Small intestine (tissue), 7 donors: ENCODE results near the gene HMOX1. TPM values are rescaled to one million over a fixed set of nuclear protein-coding genes. Genes with fewer than 3 reads are reported as not detected.

Experiments used
- DNase-seq, 2 donors: peaks; one replicate each; pipeline versions ENCODE4 v3.0.0 to v3.0.0-alpha.2; 2013
- FAIRE-seq: peaks from 2 replicates; lab custom pipeline; 2012; peaks lifted over from hg19 to GRCh38; lab: Jason Lieb, UNC
- H3K27ac ChIP-seq, 3 donors: one replicate each; pipeline ENCODE4 v1.5.1; 2013; ENCODE audit warnings: low read length in 2 of 3, mild to moderate bottlenecking in 2 of 3, control low read depth in 1 of 3, inconsistent platforms in 1 of 3, low read depth in 1 of 3, moderate library complexity in 1 of 3
- H3K27me3 ChIP-seq, 3 donors: one replicate each; pipeline ENCODE4 v1.6.1; 2013; ENCODE audit warnings: low read length in 3 of 3, inconsistent platforms in 1 of 3; ENCODE audit not compliant: control insufficient read depth in 3 of 3, insufficient read depth in 3 of 3
- H3K36me3 ChIP-seq, 3 donors: one replicate each; pipeline ENCODE4 v1.6.1; 2013; ENCODE audit warnings: low read length in 3 of 3, inconsistent platforms in 1 of 3, low read depth in 1 of 3, mild to moderate bottlenecking in 1 of 3, moderate library complexity in 1 of 3; ENCODE audit not compliant: control insufficient read depth in 3 of 3, insufficient read depth in 2 of 3
- H3K4me1 ChIP-seq, 3 donors: one replicate each; pipeline ENCODE4 v1.6.1; 2013; ENCODE audit warnings: low read length in 2 of 3, inconsistent platforms in 1 of 3, low read depth in 1 of 3, mild to moderate bottlenecking in 1 of 3, moderate library complexity in 1 of 3; ENCODE audit not compliant: control insufficient read depth in 3 of 3, insufficient read depth in 2 of 3
- H3K4me3 ChIP-seq, 3 donors: one replicate each; pipeline ENCODE4 v1.5.1; 2013; ENCODE audit warnings: low read length in 3 of 3, control low read depth in 1 of 3, inconsistent platforms in 1 of 3, low read depth in 1 of 3, mild to moderate bottlenecking in 1 of 3, moderate library complexity in 1 of 3
- H3K9me3 ChIP-seq, 2 donors: one replicate each; pipeline ENCODE4 v1.6.1; 2013; ENCODE audit warnings: low read depth in 1 of 2, low read length in 1 of 2; ENCODE audit not compliant: control insufficient read depth in 2 of 2, insufficient read depth in 1 of 2
- WGBS, 3 donors: extraction: QIAGEN DNeasy Blood & Tissue Kit; methylation state at CpG; one replicate each; pipeline ENCODE4 v1.1.7; 2013; 5-methylcytosine and 5-hydroxymethylcytosine counted together
- polyA plus RNA-seq, 4 donors: library from polyadenylated mRNA; stranded (reverse) in 3 of 4; unstranded in 1 of 4; fragments of 200-250 nt in 3 of 4; fragments of 120-200 nt in 1 of 4; gene quantifications; one replicate each; pipeline versions ENCODE4 v1.2.1 to v1.2.3, GENCODE V29; 2013
- donor health status: healthy with polysubstance abuse.
- donor health status: control.
- donor health status: control.
- donor health status: Bipolar disorder and iron deficiency.
- donor health status: healthy.

The HMOX1 gene
- polyA plus RNA-seq, 4 donors: 22.3 to 119 (median 79.8) TPM

DNA sequence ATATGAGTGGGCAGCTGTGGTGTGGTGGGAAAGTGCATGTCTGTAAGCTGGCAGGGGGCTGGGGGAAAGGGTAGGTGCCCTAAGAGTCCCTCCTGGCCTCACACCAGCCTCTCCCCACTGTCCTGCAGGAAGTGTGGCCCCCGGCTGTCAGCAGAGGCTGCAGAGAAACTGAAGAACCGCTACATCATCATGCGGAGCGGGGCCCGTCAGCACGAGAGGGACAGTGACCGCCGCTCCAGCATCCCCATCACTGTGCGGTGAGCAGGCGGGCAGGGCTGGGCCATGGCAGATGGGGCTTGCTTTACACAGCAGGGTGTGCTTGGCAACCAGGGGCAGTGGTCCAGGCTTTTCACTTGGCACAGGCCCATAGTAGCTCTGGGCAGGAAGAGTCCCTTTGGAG lies 38.9 kb downstream of the HMOX1 start:
- Histone ChIP-seq H3K9me3 (no peaks in the 10 kb centered on the region), H3K4me3 (no peak overlapping the region), H3K27me3 (no peaks in the 10 kb centered on the region), H3K27ac (no peak overlapping the region), H3K36me3 (peaks cover 14 to 85% (median 26%) of the 10 kb centered on the region in 3 donors), H3K4me1 (no peaks in the 10 kb centered on the region)
- FAIRE-seq (no peak), DNase-seq (no peak)
- 97 to 98% (median 98%) methylated on average over 10 of the region's 10 CpGs for WGBS, 3 donors

- Histone ChIP-seq H3K36me3 (peaks cover 14 to 82% (median 31%) of the 10 kb centered on the region in 3 donors), H3K27ac (no peak overlapping the region), H3K4me1 (no peaks in the 10 kb centered on the region), H3K27me3 (no peaks in the 10 kb centered on the region), H3K9me3 (no peaks in the 10 kb centered on the region), H3K4me3 (no peak overlapping the region)
- FAIRE-seq: no peak
- WGBS, 3 donors: 94 to 95% (median 94%) methylated on average over 10 to 12 of the region's 12 CpGs
- no peak for DNase-seq
These were observed 40.2 kb downstream of the HMOX1 start for GRCh38 chr22:35421121-35421520.

GRCh38 chr22:35422145-35422544 lies 41.2 kb downstream of the HMOX1 start:
- Histone ChIP-seq H3K27me3 (no peaks in the 10 kb centered on the region), H3K4me3 (no peak overlapping the region), H3K4me1 (no peaks in the 10 kb centered on the region), H3K27ac (no peak overlapping the region), H3K9me3 (no peaks in the 10 kb centered on the region), H3K36me3 (peaks cover 14 to 84% (median 25%) of the 10 kb centered on the region in 3 donors)
- FAIRE-seq (no peak), DNase-seq (no peak)
- 94 to 96% (median 95%) methylated on average over 4 of the region's 4 CpGs for WGBS, 3 donors

GRCh38 chr22:35422936-35423335 lies 42.0 kb downstream of the HMOX1 start:
- no peaks in the 10 kb centered on the region for H3K4me1 ChIP-seq
- FAIRE-seq (no peak), DNase-seq (no peak)
- H3K4me3 ChIP-seq: no peak overlapping the region
- peaks cover 12 to 76% (median 21%) of the 10 kb centered on the region in 3 donors for H3K36me3 ChIP-seq
- WGBS, 3 donors: 92 to 98% (median 97%) methylated on average over 9 of the region's 9 CpGs
- H3K27me3 ChIP-seq: no peaks in the 10 kb centered on the region
- H3K9me3 ChIP-seq: no peaks in the 10 kb centered on the region
- H3K27ac ChIP-seq: no peak overlapping the region

GRCh38 chr22:35424081-35424480 lies 43.2 kb downstream of the HMOX1 start:
- Histone ChIP-seq H3K9me3 (no peaks in the 10 kb centered on the region), H3K36me3 (peaks cover 12 to 76% (median 21%) of the 10 kb centered on the region in 3 donors), H3K27me3 (no peaks in the 10 kb centered on the region), H3K27ac (no peak overlapping the region), H3K4me1 (no peaks in the 10 kb centered on the region), H3K4me3 (no peak overlapping the region)
- 93 to 95% (median 95%) methylated on average over 26 of the region's 26 CpGs for WGBS, 3 donors
- FAIRE-seq (no peak), DNase-seq (no peak)

- DNase-seq (no peak), FAIRE-seq (no peak)
- H3K4me1 ChIP-seq: no peaks in the 10 kb centered on the region
- no peak overlapping the region for H3K4me3 ChIP-seq
- H3K27ac ChIP-seq: no peak overlapping the region
- H3K9me3 ChIP-seq: no peaks in the 10 kb centered on the region
- H3K36me3 ChIP-seq: peaks cover 9 to 73% (median 20%) of the 10 kb centered on the region in 3 donors
- no peaks in the 10 kb centered on the region for H3K27me3 ChIP-seq
- 90 to 93% (median 90%) methylated on average over 7 of the region's 7 CpGs for WGBS, 3 donors
These were observed 43.9 kb downstream of the HMOX1 start for GRCh38 chr22:35424761-35425160.

DNA sequence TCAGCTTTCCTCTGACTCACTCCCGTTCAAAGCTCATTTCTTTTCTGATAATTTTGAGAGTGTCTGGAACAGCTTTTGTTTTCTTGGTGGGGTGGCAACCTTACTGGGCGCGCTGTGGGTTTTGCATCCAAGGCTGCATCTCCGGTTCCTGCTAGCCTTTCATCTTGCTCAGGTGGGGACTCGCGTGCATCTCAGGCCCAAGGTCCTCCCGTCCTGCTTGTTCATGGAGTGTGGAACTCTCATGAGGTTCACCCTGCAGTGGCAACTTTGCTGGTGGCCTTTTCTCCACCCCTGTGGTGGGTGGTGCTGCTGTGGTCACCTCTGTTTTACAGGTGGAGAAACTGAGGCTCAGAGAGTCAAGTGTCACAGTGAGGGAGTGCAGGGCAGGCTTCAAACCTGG lies 44.6 kb downstream of the HMOX1 start:
- FAIRE-seq: no peak

GRCh38 chr22:35425971-35426800 lies 45.3 kb downstream of the HMOX1 start:
- H3K27ac ChIP-seq: no peak overlapping the region
- H3K36me3 ChIP-seq: peaks cover 8 to 69% (median 12%) of the 10 kb centered on the region in 3 donors
- no peaks in the 10 kb centered on the region for H3K4me1 ChIP-seq
- H3K4me3 ChIP-seq: no peak overlapping the region
- H3K27me3 ChIP-seq: no peaks in the 10 kb centered on the region
- WGBS, 3 donors: 81 to 96% (median 83%) methylated on average over 11 of the region's 11 CpGs
- DNase-seq (no peak), FAIRE-seq (no peak)
- no peaks in the 10 kb centered on the region for H3K9me3 ChIP-seq

More for the DNA sequence above, 44.6 kb downstream of the HMOX1 start:
- DNase-seq: no peak
- Histone ChIP-seq H3K27me3 (no peaks in the 10 kb centered on the region), H3K36me3 (peaks cover 9 to 71% (median 13%) of the 10 kb centered on the region in 3 donors), H3K4me1 (no peaks in the 10 kb centered on the region), H3K27ac (no peak overlapping the region), H3K9me3 (no peaks in the 10 kb centered on the region), H3K4me3 (no peak overlapping the region)
- WGBS, 3 donors: 82 to 88% (median 82%) methylated on average over 7 of the region's 7 CpGs
